HG02623 (cell line): ENCODE results near the gene BACE1-AS.

Source experiments
- ATAC-seq: cut with Tn5 transposase; IDR thresholded peaks from one replicate; pipeline ENCODE4 v1.9.1; 2021; ENCODE audit warnings: moderate library complexity; ENCODE audit not compliant: unreplicated experiment

The BACE1-AS gene

DNA sequence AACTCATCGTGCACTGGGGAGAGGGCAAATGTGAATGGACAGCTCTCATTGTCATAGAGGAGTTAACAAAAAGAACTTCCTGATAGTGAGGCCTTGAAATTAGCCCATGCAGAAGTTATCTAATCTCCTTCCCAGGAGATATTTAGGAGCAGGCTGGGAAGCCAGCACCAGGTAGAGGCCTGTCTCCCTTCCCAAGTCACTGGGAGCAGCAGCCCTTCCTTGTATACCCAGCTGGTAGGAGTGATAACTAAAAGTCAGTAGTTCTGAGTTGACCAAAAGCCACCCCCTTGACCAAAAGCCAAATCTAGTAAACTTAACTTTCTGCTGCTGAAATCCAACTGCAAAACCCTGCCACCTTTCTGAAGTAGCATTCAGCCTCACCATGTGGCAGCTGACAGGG, 1.4 kb upstream of the BACE1-AS start:
- no peak for ATAC-seq

DNA sequence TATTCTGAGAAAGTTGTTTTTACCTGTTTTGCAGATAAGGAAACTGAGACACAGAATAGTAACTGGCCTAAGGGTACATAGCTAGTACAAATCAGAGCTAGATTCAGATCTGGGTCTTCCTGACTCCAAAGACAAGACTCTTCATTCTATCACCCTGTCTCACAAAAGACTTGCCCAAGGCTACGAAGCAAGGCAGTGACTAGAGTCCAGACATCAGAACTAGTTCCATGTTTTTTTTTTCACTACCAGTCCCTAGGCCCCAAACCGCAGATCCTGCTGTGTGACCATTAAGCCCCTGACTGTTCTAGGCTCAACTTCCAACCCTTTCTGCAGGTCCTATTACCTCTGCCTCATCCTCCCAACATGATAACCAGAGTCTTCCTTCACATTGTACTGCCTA, 1.5 kb downstream of the BACE1-AS start:
- no peak for ATAC-seq

DNA sequence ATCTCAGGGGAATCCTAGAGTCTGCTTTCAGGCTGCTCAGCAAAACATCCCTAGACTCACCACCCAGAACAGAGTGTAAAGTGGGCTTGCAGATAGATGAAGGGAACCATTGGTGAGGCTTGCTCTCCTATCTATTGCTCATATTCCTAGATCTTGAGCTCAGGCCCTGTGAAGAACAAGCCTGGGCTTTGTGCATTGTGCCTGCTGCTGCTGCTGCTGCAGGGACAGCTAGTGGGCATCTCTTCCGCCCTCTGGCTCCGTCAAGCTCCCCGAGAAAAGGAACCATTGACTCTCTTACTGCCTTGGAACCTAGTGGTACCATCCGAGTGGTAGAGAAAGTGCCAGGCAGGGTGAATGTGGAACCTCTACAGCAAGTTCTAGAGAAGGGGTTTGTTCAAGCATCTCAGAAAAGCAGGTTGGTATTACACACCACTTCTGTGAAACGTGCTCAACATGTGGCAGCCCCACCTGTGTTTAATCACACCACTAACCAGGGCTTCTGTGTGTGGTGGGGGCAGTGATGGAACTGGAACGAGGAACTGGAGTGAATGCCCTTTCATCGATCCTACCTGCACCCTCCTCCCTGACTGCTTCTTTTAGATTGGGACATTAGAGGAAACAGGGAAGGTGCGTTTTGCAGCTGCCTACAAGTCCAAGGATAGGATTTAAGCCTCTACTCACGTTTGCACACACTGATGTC, 4.4 kb downstream of the BACE1-AS start:
- no peak for ATAC-seq

DNA sequence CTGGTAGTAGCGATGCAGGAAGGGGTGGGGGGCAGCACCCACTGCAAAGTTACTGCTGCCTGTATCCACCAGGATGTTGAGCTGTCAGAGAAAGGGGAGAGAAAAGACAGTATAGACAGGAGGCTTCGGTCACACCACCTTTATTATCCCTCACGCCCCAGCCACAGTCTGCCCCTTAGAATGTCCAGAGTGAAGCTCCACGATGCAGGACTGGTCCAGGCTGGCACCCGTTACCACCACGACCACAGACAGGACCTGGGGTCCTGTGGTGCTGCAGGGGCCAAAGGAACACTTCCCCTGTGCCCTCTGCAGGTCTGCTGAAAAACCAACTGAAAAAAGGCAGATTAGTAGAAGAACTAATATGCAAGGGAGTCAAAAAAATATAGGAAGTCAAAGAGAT, 5.7 kb downstream of the BACE1-AS start:
- ATAC-seq: no peak

DNA sequence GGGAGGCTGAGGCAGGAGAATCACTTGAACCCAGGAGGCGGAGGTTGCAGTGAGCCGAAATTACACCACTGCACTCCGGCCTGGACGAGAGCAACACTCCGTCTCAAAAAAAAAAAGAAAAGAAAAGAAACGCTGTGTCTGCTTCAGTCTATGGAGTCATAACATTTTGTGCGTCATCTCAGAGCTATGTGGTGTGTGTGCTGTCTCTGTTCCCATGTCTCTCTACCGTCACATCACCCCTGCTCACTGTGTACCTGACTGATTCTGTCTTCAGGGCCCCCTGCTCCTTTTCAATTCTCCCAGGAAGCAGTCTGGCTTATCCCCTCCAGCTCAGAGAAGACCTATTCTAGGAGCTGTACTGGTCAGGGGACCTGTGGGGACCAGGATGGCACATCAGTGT, 7.0 kb downstream of the BACE1-AS start:
- no peak for ATAC-seq

DNA sequence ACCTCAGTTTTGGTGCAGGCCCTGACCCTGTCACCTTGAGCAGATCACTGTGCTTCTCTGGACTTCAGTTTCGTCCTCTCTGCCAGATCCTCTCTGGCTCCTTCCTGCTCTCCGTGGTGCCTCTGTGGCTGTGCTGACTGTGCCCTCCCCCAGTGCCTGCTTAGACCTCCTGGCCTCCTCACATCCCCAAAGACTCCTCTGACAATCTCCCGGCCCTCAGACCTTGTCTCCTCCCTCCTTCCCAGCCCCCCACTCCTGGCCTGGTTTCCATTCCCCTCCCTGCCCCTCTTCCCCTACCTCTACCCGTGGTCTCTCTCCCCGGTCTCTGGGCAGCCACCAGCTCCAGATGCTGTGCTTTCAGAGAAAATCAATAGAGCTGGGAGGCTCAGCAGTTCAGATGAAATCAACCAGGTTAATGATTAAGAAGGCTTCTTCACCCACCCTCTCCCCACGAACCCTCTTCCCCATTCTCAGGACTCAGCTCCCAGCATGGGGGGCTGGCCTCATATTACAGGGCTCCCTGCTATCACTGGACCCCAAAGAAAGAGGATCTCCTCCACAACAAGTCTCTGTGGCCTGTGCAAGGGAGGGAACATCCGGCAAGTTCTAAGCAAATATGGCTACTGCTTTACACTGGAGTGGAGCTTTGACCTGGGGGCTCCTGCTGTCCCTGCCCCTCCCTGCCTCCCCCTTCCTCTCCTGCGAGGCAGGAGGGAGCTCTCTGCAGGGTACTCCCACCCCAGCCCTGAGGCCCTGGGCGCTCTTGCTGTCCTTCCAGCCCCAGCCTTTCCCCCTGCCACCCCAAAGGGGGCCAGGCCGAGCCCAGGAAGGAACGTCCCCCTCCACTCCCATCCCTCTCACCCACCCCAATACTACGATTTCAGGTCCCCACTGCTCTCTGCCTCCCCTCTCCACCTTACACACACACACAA, 8.5 kb downstream of the BACE1-AS start:
- ATAC-seq: no peak

DNA sequence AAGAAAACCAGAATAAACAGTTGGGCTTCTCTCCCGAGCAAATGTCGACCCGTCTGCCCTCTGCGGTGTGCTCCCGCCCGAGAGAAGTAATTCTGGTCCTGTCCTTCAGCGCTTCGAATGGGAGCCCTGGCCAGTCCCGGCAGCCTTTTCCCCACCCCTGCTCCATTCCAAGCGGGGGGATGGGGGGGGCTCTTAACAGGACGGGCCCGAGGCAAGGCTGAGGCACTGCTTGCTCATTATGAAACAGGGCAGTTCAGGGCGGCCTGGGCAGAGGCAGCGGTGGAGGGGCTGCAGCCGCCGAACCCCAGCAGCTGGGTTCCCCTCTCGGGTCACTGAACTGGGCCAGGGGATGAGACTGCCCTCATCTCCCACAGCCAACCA, 9.1 kb downstream of the BACE1-AS start:
- ATAC-seq: no peak

DNA sequence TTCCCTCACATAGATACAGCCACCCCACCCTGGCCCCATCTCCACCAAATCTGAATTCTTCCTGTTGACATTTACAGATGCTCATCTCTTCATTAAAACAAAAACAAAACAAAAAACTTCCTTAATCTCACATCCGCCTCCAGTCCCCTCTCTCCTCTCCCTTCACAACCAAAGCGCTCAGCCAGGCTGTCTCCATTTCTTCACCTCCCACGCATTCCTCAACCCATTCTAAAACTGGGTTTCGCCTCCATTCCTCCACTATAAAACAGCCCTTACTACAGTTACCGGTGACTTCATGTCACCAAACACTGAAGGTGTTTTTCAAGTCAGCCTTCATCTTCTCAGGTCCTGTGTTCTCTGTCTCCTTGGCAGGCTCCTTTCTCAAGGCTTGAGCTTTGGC, 9.6 kb downstream of the BACE1-AS start:
- no peak for ATAC-seq

DNA sequence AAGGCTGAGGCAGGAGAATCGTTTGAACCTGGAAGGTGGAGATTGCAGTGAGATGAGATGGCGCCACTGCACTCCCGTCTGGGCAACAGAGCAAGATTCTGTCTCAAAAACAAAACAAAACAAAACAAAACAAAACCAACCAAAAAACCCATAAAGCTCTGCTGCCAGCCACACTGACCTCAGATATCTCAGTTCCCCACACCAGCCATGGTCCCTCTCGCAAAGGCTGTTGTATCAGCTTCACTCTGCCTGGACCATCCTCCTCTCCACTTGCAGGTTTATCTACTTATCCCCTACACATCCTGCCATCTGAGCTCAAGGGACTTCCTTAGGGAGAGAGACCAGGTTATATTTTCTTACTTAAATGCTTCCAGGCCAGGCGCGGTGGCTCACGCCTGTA, 11.1 kb downstream of the BACE1-AS start:
- ATAC-seq: no peak

DNA sequence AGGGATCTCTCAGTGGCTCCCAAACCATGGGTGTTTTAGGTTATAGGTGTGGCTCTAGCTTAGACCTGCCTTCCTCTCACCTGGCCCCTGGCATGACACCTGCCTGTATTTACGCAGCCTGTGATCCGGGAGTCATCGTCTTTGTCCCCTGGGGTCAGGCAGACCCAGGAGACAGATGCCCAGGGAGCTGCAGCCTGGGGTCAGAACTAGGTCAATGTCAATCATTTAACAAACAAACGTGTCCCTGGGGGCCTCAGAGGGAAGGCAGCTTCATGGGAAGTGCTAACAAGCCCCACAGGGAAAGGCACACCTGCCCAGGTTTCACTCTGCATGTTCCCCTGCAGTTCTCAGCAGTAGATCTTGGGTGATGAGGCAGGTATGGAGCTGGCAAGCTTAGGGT, 12.0 kb downstream of the BACE1-AS start:
- no peak for ATAC-seq

DNA sequence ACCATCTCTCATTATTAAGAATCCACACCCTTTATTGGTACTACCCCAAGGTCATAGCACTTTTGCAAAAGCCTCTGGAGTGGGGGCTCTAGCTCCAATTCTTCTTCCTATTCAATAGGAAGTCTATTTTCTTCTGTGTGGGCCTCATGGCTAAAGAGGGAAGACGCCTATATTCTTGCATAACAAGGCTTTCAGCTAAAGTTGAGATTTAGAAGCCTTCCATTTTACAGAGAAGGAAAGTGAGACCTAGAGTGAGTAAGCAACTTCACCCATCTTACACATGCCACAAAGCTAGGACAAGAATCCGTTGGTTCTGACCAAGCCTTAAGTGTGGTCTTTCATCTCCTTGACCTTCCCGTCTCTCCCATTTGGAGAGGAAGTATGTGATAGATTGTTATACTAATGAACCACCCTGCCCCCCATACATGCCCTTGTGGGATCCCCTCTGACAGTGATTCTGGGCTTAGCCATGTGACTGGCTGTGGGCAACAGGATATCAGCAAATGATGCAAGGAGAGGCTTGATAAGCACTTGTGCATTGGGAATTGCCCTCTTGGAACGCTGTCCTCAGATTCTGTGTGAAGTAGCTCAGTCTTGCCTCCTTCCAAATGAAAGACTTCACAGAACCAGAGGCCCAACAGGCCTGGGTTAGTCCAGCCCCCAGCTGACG, 12.6 kb downstream of the BACE1-AS start:
- no peak for ATAC-seq

DNA sequence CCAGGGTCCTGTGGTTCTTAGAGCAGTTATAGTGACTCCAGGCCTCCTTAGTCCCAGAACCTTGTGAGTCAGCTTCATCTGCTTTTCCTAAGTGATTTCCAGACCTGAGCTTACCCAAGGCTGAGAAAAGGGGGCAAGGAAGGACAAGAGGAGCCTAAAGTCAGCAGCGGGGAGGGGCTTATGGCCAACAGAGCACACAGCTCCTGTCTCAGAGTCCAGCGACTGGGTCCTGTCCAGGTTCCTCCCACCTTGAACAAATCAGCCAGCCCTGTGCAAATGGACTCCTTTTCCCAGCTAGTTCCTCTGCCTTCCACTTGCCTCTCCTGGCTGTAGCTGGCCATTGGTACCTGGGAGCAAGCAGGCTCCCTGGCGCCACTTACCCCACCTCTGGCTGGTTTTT, 14.0 kb downstream of the BACE1-AS start:
- no peak for ATAC-seq

DNA sequence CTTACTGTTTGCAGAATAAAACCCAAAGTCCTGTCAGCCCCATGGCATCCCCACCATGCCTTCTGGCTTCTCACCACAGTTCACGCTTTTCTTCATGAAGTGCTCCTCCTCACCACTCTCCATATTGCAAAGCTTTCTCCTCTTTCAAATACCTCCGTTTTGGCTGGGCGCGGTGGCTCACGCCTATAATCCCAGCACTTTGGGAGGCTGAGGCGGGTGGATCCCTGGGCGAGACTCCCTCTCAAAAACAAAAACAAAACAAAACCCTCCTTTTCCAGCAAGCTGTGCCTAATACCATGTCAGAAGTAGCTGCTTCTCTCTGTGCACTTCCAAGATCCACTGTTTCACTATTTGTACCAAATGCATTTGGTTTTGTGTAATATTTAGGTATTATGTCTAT, 18.2 kb downstream of the BACE1-AS start:
- ATAC-seq: no peak

DNA sequence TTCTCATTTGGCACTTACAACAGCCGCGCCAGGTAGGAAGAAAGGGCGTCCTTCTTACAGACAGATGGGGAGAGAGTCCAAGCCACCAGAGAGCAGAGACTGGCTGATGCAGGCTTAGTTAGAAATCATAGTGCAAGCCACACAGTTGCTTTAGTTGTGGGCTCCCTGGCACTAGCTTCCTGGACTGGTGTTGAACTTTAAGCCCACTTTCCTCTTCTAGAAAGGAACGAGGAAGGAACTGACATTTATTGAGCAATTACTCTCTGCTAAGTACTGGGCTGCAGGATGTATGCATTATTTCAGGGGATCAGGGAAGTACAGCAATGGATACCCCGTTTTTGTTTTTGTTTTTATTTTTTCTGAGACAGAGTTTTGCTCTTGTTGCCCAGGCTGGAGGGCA, 21.9 kb downstream of the BACE1-AS start:
- no peak for ATAC-seq

DNA sequence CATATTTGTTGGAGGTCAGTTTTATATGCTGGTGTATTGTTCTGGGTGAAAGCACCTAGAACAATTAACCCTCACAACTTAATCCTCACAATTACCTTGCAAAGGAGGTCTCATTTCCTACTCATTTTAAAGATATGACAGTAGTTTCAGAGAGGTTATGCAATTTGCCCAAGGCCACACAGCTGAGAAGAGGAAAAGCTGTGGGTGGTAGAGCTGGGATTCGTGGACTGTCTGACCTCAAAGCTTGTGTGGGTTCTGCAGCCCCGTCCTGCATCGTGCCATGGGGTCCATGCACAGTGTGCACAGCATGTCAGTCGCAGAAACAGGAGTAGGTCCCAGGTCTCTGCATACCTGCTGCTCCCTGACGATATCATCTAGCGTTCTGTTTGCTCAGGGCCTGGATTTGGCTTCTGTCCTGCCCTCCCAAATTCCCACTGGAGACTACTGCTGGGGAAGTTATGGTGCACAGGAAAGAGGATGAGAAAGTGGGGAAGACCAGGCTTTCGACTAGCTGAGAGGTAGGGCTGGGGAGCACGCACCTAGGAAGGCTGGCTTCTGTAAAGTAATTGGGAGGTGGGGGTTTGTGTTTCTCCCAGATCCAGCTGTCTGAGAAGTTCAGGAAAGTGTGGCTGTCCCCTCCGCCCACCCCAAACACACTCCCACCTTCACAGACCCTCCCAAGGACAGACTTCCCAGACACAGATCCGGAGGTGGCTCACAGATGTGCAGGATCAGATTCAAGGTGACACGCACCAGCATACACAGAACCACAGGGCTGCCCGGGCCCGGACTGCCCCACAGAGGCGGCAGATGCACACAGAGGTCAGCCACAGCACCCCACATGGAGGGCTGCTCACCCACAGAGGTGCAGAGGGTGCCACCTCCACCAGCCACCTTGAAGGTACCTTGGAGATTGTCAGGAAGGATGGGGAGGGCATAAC, 23.0 kb downstream of the BACE1-AS start:
- ATAC-seq: no peak

DNA sequence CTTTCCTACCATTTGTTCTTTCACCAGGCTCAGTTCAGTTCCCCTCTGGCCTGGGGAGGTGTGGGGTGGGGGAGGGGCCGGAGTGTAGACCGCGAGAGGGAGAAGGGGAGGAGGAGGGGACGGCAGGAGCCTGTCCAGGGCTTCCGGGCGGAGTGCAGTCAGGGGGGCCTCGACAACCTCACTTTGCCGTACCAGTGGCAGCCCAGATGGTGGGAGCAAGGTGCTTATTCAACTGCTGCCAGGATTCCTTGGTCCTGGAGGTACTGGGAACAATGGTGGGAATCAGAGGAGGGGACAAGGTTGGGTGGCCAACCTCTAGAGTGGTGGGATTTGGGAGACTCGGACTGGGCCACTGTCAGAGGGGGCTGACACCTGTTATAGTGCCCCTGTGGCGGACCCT, 23.7 kb downstream of the BACE1-AS start:
- ATAC-seq: no peak

DNA sequence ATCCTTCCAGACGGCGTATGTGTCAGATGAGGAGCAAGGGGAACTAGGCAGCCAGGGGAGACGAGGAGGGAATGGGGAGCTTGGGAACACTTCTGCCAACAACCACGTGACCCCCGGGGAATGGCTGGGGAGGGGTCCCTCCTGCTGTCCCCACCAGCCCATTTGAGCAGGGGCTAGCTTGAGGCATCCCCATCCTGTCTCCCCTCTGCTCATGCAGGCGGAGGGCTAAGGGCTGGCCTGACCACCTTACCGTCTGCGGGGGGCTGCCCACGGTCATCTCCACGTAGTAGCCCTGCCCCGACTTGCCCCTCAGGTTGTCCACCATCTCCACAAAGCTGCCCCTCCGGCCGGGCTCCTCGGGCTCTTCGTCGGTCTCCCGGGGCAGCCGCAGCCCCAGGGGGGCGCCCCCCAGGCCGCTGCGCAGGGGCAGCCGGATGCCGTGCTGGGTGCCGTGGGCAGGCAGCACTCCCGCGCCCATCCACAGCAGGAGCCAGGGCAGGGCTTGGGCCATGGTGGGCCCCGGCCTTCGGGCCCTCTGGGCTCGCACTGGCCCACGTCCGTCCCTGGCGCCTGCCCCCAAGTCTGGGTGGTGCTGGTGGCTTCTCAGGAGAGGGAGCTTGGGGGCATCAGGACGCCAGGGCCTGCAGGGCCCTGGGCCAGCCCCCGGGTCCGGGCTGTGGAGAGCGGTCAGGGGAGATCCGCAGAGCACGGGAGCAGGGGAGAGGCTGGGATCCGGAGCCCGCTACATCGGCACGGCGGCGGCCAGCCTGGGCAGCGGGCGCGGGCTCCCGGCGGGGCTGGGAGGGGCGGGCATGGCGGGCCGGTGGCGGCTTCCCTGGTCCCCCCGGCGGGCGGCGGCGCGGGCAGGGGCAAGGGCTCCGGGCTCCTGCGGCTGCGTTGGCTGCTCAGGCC, 24.4 kb downstream of the BACE1-AS start:
- ATAC-seq: no peak

DNA sequence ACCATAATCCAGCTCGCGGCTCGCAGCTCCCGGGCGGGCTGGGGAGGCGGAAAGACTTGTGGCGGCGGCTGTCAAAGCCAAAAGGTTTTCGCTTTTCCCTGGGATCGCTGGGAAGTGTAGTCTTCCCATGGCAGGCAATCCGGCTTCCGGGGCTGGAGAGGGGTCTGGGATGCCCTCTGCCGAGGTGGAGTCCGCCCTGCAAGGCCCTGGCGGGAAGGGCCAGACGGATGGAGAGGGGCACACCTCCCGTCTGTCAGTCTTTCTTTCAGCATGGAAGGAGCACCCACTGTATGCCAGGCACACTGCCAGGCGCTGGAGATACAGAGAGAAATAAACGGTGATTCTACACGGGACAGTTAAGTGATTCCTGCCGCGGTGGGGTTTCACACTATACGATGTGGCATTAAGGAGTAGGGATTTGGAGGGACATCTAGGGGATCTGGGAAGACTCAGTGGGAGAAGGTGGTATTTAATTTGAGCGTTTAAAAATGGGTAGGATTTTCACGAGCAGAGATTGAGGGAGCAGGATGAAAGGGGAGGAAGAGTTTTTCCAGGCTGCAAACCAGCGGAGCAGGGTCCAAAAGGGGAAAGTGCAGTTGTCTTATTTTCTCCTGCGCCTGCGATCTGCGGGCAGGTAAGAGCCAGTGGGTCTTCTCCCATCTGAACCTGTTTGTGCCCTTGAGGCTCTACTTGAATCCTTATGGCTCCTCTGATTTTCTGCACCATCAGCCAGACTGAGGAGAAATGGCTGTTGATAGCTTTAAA, 25.2 kb downstream of the BACE1-AS start, which contains the start of gene BACE1:
Gene BACE1, minus strand, starts transcription at position 60 of the 765 bp plus-strand sequence. CDS start 461 bp downstream, outside the sequence.
- no peak for ATAC-seq

DNA sequence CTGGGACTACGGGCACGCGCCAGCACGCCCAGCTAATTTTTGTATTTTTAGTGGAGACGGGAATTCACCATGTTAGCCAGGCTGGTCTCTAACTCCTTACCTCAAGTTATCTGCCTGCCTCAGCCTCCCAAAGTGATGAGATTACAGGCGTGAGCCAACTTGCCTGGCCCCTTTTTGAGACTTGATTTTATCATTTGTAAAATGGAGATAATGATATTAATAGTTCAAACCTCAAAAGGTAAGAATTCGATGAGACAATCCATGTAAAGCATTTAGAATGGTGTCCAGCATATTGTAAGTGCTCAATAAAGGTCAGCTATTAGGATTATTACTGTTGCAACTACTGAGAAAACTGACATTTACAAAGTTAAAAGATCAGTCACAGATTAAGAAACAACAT, 27.6 kb downstream of the BACE1-AS start:
- no peak for ATAC-seq
